Measurements from ENCODE around the gene ZNF846.

Gene ZNF846

DNA sequence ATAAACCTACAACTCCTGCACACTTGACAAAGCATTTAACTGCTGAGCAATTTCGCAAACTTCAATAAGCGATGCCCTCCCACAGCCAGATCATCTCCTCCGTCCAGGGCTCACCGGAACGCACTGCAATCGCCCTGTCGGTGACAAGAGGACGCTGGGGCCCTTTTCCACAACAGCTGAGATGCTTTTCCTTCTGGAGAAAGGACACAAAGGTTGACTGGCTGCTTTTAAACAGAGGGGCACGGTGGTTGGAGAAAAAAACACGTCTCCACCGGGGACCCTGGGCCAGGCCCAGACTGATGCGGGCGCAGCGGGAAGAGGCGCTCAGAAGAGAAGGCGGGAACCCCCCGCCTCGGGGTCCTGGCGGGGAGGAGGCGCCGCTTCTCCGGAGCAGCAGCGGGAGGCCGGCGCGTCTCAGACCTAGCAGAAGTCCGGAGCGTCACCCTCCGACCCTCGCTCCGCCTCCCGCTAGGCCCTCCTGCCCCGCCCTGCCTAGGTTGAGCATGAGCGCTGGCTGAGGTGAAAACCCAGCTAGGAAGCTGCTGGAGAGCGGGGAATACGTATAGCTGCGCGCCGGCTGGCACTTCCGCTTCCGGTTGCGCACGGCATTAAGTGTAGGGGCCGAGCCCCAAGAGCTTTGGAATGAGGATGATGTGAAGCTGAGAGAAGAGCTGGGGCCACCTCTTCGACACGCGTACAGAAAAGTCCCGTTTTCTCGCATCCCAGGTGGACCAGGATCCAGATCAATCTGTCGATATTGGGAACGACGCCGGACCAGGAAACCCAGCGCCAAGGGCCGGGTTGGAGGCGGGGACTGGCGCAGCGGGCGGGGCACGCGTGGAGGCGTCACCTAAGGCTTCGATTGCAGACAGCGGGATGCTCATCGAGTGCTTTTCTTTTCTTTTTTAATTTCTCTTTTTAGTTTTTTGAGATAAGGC, at the start of gene ZNF846 (continued):
- TF ChIP-seq, protein P1, sequence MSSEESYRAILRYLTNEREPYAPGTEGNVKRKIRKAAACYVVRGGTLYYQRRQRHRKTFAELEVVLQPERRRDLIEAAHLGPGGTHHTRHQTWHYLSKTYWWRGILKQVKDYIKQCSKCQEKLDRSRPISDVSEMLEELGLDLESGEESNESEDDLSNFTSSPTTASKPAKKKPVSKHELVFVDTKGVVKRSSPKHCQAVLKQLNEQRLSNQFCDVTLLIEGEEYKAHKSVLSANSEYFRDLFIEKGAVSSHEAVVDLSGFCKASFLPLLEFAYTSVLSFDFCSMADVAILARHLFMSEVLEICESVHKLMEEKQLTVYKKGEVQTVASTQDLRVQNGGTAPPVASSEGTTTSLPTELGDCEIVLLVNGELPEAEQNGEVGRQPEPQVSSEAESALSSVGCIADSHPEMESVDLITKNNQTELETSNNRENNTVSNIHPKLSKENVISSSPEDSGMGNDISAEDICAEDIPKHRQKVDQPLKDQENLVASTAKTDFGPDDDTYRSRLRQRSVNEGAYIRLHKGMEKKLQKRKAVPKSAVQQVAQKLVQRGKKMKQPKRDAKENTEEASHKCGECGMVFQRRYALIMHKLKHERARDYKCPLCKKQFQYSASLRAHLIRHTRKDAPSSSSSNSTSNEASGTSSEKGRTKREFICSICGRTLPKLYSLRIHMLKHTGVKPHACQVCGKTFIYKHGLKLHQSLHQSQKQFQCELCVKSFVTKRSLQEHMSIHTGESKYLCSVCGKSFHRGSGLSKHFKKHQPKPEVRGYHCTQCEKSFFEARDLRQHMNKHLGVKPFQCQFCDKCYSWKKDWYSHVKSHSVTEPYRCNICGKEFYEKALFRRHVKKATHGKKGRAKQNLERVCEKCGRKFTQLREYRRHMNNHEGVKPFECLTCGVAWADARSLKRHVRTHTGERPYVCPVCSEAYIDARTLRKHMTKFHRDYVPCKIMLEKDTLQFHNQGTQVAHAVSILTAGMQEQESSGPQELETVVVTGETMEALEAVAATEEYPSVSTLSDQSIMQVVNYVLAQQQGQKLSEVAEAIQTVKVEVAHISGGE (tag by site-specific recombination; conservative IDR thresholded peaks at IDR 0.05; ENCODE audit: low read depth): peak; percentile 99
- TF ChIP-seq ZNF521 (tag by site-specific recombination; IDR thresholded peaks at IDR 0.05) (no peak), ZBTB17 (tag by site-specific recombination; IDR thresholded peaks at IDR 0.05) (peak; percentile 89), GLIS2 (tag by site-specific recombination; IDR thresholded peaks at IDR 0.05) (peak; percentile 86), ZNF426 (tag by site-specific recombination; IDR thresholded peaks at IDR 0.05) (no peak), ZNF133 (tag by site-specific recombination; IDR thresholded peaks at IDR 0.05) (no peak), ZNF561 (tag by site-specific recombination; IDR thresholded peaks at IDR 0.05; ENCODE audit: borderline replicate concordance) (peak; percentile 90), SETDB1 (IDR thresholded peaks at IDR 0.05; ENCODE audit: insufficient read length, low read length) (no peak), SCRT1 (tag by site-specific recombination; IDR thresholded peaks at IDR 0.05; ENCODE audit: borderline replicate concordance) (no peak), AEBP2 (tag by site-specific recombination; IDR thresholded peaks at IDR 0.05; ENCODE audit: borderline replicate concordance) (no peak), ZNF394 (tag by site-specific recombination; IDR thresholded peaks at IDR 0.05; ENCODE audit: borderline replicate concordance) (peak; percentile 100), ZXDB (tag by site-specific recombination; IDR thresholded peaks at IDR 0.05) (peak; percentile 90), MEIS1 (CRISPR knock-in tag; IDR thresholded peaks at IDR 0.05; ENCODE audit: borderline replicate concordance) (no peak), TCF7L2 (IDR thresholded peaks at IDR 0.05; ENCODE audit: borderline replicate concordance, low read depth, low read length) (no peak), EGR2 (tag by site-specific recombination; IDR thresholded peaks at IDR 0.05; ENCODE audit: low read depth) (no peak), ZNF530 (tag by site-specific recombination; IDR thresholded peaks at IDR 0.05; ENCODE audit: low read depth) (no peak), ZNF248 (tag by site-specific recombination; IDR thresholded peaks at IDR 0.05) (no peak), ZNF548 (tag by site-specific recombination; IDR thresholded peaks at IDR 0.05) (no peak), ZNF184 (tag by site-specific recombination; IDR thresholded peaks at IDR 0.05) (0 out of 2 replicates have a peak, but pooled peaks have one; percentile 16), ZNF416 (tag by site-specific recombination; IDR thresholded peaks at IDR 0.05) (no peak), ZSCAN23 (tag by site-specific recombination; IDR thresholded peaks at IDR 0.05) (no peak), ZFP37 (tag by site-specific recombination; IDR thresholded peaks at IDR 0.05) (peak; percentile 89; the same call in 1 of the 2 replicates), ZNF76 (tag by site-specific recombination; IDR thresholded peaks at IDR 0.05; ENCODE audit: borderline replicate concordance, low read depth) (peak; percentile 67; the same call in 1 of the 2 replicates), ZBTB8A (tag by site-specific recombination; IDR thresholded peaks at IDR 0.05) (peak; percentile 59), ZBTB26 (tag by site-specific recombination; optimal IDR thresholded peaks at IDR 0.05) (peak; percentile 56)
- TF ChIP-seq, protein P2, sequence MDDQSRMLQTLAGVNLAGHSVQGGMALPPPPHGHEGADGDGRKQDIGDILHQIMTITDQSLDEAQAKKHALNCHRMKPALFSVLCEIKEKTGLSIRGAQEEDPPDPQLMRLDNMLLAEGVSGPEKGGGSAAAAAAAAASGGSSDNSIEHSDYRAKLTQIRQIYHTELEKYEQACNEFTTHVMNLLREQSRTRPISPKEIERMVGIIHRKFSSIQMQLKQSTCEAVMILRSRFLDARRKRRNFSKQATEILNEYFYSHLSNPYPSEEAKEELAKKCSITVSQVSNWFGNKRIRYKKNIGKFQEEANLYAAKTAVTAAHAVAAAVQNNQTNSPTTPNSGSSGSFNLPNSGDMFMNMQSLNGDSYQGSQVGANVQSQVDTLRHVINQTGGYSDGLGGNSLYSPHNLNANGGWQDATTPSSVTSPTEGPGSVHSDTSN (CRISPR knock-in tag; IDR thresholded peaks at IDR 0.05): peak; percentile 53; the same call in 1 of the 2 replicates
- TF ChIP-seq, protein P3, sequence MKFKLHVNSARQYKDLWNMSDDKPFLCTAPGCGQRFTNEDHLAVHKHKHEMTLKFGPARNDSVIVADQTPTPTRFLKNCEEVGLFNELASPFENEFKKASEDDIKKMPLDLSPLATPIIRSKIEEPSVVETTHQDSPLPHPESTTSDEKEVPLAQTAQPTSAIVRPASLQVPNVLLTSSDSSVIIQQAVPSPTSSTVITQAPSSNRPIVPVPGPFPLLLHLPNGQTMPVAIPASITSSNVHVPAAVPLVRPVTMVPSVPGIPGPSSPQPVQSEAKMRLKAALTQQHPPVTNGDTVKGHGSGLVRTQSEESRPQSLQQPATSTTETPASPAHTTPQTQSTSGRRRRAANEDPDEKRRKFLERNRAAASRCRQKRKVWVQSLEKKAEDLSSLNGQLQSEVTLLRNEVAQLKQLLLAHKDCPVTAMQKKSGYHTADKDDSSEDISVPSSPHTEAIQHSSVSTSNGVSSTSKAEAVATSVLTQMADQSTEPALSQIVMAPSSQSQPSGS (tag by site-specific recombination; IDR thresholded peaks at IDR 0.05; ENCODE audit: low read depth): 0 out of 2 replicates have a peak, but pooled peaks have one; percentile 3
- TF ChIP-seq, protein P4, sequence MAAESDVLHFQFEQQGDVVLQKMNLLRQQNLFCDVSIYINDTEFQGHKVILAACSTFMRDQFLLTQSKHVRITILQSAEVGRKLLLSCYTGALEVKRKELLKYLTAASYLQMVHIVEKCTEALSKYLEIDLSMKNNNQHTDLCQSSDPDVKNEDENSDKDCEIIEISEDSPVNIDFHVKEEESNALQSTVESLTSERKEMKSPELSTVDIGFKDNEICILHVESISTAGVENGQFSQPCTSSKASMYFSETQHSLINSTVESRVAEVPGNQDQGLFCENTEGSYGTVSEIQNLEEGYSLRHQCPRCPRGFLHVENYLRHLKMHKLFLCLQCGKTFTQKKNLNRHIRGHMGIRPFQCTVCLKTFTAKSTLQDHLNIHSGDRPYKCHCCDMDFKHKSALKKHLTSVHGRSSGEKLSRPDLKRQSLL (tag by site-specific recombination; IDR thresholded peaks at IDR 0.05): peak; percentile 26; the same call in 1 of the 2 replicates
